22Rv1 (cell line): ENCODE results near the gene SLCO3A1.

Experiments
- CTCF ChIP-seq: fragments of 450-650 bp; IDR thresholded peaks from 2 replicates; pipeline ENCODE4 v1.5.1; 2017; ENCODE audit warnings: mild to moderate bottlenecking
- ZFX ChIP-seq: fragments of 450-650 bp; IDR thresholded peaks from 2 replicates; pipeline ENCODE4 v1.6.1; 2017; ENCODE audit warnings: antibody characterized with exemption, borderline replicate concordance

GRCh38 chr15:91890614-91891013 is 37.1 kb downstream of the SLCO3A1 start:
- TF ChIP-seq CTCF = no peak
- no peak for TF ChIP-seq ZFX
